GM18951 (cell line): ENCODE data around the gene C10orf105.

Source experiments
- POLR2A ChIP-seq: IDR thresholded peaks from 4 replicates; pipeline ENCODE4 v1.6.1; 2011; ENCODE audit warnings: mild to moderate bottlenecking; ENCODE audit not compliant: insufficient read length, insufficient read depth; ENCODE audit errors: extremely low read depth
- in situ Hi-C: fragments of 300-500 bp; cut with MboI; formaldehyde crosslinking; loops from one replicate; pipeline ENCODE4 v1.12.0; 2022; ENCODE audit warnings: low sequenced_read_pairs, mixed read lengths, inconsistent platforms; ENCODE audit not compliant: unreplicated experiment

Gene C10orf105

GRCh38 chr10:71747551-71748523 is 28.3 kb upstream of the C10orf105 start:
- TF ChIP-seq POLR2A = peak; percentile 22
- in situ Hi-C loops = no loop called here

- in situ Hi-C loops = no loop called here
- TF ChIP-seq POLR2A = no peak
Measured at GRCh38 chr10:71747039-71747531, 27.5 kb upstream of the C10orf105 start.

GRCh38 chr10:71746344-71747037 is 26.9 kb upstream of the C10orf105 start:
- TF ChIP-seq POLR2A = no peak

GRCh38 chr10:71745664-71746250 is 26.2 kb upstream of the C10orf105 start:
- no peak for TF ChIP-seq POLR2A
- in situ Hi-C loops = no loop called here

More at GRCh38 chr10:71746344-71747037, 26.9 kb upstream of the C10orf105 start:
- in situ Hi-C loops = no loop called here

- in situ Hi-C loops = no loop called here
- no peak for TF ChIP-seq POLR2A
Measured at GRCh38 chr10:71744897-71745663, 25.5 kb upstream of the C10orf105 start.

GRCh38 chr10:71743866-71744265 is 24.3 kb upstream of the C10orf105 start:
- in situ Hi-C loops = no loop called here

GRCh38 chr10:71743089-71743838 is 23.7 kb upstream of the C10orf105 start:
- in situ Hi-C loops = no loop called here

More at GRCh38 chr10:71743866-71744265, 24.3 kb upstream of the C10orf105 start:
- TF ChIP-seq POLR2A = no peak

GRCh38 chr10:71742301-71743088 is 22.9 kb upstream of the C10orf105 start:
- no peak for TF ChIP-seq POLR2A
- in situ Hi-C loops = no loop called here

More at GRCh38 chr10:71743089-71743838, 23.7 kb upstream of the C10orf105 start:
- TF ChIP-seq POLR2A = no peak

GRCh38 chr10:71741671-71742070 is 22.1 kb upstream of the C10orf105 start:
- in situ Hi-C loops = no loop called here
- TF ChIP-seq POLR2A = no peak

GRCh38 chr10:71741029-71741428 is 21.5 kb upstream of the C10orf105 start:
- no peak for TF ChIP-seq POLR2A
- in situ Hi-C loops = no loop called here

- in situ Hi-C loops = no loop called here
Measured at GRCh38 chr10:71740069-71740653, 20.6 kb upstream of the C10orf105 start.

More at GRCh38 chr10:71740069-71740653, 20.6 kb upstream of the C10orf105 start:
- no peak for TF ChIP-seq POLR2A
